ENCODE measurements around the gene SPEF1.
A peak's percentile ranks its signal among the peaks of the same experiment; 100 is the strongest.

- TF ChIP-seq CTCF (IDR thresholded peaks at IDR 0.05) (peak; percentile 55 to 71 (median 69)), EP300 (IDR thresholded peaks at IDR 0.05; ENCODE audit: low read depth) (no peak), POLR2A (IDR thresholded peaks at IDR 0.05) (no peak)
These were observed 31.3 kb downstream of the SPEF1 start for GRCh38 chr20:3749689-3750531.
